Choroid plexus epithelial cell (primary cell): ENCODE data around the gene PAQR9.

Experiments
- DNase-seq: peaks from one replicate; pipeline ENCODE4 v3.0.0-alpha.2; 2010; ENCODE audit warnings: low read depth
- H3K4me3 ChIP-seq: 2 replicates; pipeline ENCODE4 v1.5.1; 2011; ENCODE audit warnings: low read depth, mild to moderate bottlenecking, control low read depth, low read length, moderate library complexity
- TF ChIP-seq, protein P1 (sequence below): conservative IDR thresholded peaks from 2 replicates; pipeline ENCODE4 v1.5.1; 2011; ENCODE audit warnings: low read depth, mild to moderate bottlenecking, control low read depth, inconsistent platforms, low read length, moderate library complexity

Gene PAQR9

DNA sequence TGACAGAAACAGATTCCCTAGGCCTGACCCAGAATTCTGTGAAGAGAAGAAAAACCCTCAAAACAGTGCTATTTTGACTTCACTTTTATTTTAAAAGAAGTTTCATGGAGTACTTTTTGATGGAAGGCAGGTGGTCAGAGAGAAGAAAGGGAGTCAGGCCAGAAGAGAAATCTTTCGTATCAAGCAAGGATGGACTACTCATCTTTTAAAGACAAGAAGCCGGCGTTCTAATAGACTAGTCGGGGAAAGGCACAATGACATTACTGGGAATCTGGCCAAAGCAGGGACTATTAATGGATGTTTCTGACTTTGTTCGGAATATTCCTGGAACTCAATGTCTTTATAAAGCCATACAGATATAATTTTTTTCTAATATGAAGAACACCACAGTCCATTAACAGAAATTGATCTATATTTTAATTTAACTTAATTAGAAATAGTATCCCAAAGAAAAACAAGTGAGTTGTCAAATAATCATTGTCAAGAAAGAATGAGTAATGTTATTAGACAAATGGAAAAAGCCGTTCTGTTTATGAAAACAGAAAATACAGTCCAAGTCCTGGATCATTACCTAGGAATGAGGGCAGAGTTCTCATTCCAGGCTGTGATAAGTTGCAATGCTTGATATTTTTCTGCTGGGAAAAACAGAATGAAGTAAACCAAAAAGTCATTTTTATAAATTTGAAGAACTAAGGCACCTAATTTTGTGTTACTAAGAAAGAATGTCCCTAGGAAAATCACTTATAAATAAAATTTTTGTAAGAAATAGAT is 50.9 kb downstream of the PAQR9 start:
- peak; percentile 18 for DNase-seq
- TF ChIP-seq, protein P1, sequence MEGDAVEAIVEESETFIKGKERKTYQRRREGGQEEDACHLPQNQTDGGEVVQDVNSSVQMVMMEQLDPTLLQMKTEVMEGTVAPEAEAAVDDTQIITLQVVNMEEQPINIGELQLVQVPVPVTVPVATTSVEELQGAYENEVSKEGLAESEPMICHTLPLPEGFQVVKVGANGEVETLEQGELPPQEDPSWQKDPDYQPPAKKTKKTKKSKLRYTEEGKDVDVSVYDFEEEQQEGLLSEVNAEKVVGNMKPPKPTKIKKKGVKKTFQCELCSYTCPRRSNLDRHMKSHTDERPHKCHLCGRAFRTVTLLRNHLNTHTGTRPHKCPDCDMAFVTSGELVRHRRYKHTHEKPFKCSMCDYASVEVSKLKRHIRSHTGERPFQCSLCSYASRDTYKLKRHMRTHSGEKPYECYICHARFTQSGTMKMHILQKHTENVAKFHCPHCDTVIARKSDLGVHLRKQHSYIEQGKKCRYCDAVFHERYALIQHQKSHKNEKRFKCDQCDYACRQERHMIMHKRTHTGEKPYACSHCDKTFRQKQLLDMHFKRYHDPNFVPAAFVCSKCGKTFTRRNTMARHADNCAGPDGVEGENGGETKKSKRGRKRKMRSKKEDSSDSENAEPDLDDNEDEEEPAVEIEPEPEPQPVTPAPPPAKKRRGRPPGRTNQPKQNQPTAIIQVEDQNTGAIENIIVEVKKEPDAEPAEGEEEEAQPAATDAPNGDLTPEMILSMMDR: no peak
- no peak overlapping the region for H3K4me3 ChIP-seq
